Anterior cingulate cortex (tissue), 58 donors: ENCODE results near the gene CLCA1.
"Not testable (repeated sequence)": the region's sequence is repeated elsewhere in the genome, so short reads cannot be mapped to it uniquely, and the experiment has no call there.

Experiments
- DNase-seq, 58 donors: peaks; one replicate each; lab custom pipeline; 2025; lab: John Stamatoyannopoulos, UW

Gene CLCA1

GRCh38 chr1:86461482-86461881 lies 7.2 kb upstream of the CLCA1 start:
- DNase-seq, result no peak

DNA sequence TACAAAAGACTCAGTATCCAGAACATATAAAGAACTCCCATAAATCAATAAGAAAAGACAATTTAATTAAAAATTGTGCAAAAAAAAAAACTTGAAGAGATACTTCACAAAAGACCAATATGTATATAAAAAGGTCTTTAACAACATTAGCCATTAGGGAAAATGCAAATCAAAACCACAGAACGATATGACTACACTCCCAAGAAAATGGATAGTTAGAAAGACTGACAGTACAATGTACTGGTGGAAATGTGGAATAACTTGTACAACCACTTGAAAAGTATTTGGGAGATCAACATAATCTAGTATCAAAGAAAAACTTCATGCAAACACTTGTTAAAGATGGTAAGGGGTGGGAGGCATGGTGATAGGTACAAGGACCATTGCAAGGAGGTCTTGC lies 3.9 kb upstream of the CLCA1 start:
- no peak for DNase-seq

- DNase-seq, result peak in 1 of 58 donors; percentile 5
These were observed 2.5 kb upstream of the CLCA1 start for GRCh38 chr1:86466109-86466844.

- no peak for DNase-seq
These were observed 1.7 kb upstream of the CLCA1 start for GRCh38 chr1:86466986-86467385.

DNA sequence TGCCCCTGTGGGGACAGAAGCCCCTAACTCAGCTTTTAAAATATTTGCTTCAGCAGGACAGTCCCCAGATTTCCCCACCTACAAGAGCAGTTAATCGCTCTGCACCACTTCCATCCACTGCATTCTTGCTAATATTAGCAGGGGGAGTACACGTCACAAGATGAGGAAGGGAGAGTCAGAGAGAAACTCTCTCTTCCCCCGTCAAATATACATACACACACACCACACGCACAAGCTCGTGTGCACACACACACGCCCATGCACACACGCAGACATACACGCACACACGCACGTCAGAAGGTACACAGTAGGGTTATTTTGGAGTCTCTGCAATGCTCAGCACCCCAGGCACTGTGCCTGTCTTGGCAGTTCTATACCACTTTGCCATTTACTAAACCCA lies 2.1 kb downstream of the CLCA1 start:
- peak in 1 of 58 donors; percentile 9 for DNase-seq

DNA sequence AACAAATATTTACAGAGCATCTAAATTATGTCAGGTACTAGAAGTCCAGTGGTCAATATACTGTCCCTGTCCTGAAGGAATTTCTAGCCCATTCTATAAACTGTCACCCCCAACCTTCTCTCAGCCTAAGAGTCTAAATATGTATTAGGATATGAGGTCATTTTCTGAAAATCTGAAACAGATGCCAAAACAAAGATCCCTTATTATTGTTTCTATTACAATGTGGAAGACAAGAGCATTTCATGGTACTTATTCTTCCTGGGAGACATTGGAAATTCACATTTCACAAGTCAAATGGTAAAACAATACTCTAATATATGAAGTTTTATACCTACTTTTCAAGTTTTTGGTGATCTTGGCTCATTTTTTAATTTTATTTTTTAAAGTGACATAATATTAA lies 2.6 kb downstream of the CLCA1 start:
- no peak for DNase-seq

- DNase-seq, result no peak
These were observed 3.4 kb downstream of the CLCA1 start for GRCh38 chr1:86472152-86472551.

DNA sequence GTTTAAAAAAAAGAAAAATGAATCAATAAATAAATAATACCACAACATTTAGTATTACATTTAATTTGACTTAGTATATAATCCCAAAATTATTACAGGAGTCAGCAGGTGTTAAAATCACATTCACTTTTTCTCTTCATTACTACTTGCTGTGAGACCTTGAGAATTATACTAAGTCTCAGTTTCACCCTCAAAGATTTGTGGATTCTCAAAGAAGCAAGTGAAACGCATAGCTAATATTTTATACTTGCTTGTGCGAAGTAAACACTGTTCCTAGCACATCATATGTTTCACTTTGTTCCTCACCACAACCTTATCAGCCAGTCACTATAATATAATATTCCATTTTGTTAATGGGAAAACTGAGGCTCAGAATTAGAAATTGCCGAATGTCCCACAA lies 4.0 kb downstream of the CLCA1 start:
- DNase-seq, result no peak

DNA sequence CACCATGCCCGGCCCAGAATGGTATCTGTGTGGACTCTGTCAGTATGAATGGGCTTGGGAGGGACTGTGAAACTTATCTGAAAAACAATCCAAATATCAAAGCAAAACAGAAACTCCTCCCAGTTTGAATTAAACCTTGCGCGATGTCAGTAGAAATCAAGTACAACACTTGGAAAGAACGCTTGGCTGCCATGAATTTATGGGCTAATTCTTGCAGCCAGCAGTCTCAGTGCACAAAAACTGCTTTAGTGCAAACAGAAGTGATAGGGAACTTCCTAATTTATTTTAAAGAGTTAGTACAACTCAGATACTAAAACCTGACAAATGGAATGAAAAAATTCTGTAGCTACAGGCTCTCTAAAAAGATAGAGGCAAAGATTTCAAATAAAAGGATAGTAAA lies 8.5 kb downstream of the CLCA1 start:
- no peak for DNase-seq

DNA sequence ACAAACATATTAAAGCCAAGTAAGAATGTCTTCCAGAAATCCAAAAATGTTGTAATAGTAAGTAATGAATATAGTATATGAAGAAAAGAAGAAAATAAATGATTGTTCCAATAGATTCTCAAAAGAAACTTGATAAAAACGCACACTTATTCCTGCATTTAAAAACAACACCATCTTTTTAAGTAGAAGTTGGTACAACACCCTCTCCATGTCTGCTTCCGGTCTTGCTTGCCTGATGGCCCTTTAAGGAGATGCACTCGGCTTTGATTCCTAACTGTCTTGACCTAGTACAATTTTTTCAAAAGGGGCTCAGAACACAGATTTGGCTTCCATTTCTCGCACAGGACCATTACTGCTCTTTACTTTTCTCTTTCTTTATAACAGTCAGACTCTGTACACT lies 9.0 kb downstream of the CLCA1 start:
- no peak for DNase-seq

GRCh38 chr1:86478416-86479156 lies 9.9 kb downstream of the CLCA1 start:
- DNase-seq, result no peak

GRCh38 chr1:86481966-86482365 lies 13.2 kb downstream of the CLCA1 start:
- DNase-seq, result no peak

GRCh38 chr1:86487131-86487810 lies 18.5 kb downstream of the CLCA1 start:
- DNase-seq, result no peak

GRCh38 chr1:86487811-86488141 lies 19.0 kb downstream of the CLCA1 start:
- DNase-seq, result no peak

- no peak for DNase-seq
These were observed 20.6 kb downstream of the CLCA1 start for GRCh38 chr1:86489242-86489878.

DNA sequence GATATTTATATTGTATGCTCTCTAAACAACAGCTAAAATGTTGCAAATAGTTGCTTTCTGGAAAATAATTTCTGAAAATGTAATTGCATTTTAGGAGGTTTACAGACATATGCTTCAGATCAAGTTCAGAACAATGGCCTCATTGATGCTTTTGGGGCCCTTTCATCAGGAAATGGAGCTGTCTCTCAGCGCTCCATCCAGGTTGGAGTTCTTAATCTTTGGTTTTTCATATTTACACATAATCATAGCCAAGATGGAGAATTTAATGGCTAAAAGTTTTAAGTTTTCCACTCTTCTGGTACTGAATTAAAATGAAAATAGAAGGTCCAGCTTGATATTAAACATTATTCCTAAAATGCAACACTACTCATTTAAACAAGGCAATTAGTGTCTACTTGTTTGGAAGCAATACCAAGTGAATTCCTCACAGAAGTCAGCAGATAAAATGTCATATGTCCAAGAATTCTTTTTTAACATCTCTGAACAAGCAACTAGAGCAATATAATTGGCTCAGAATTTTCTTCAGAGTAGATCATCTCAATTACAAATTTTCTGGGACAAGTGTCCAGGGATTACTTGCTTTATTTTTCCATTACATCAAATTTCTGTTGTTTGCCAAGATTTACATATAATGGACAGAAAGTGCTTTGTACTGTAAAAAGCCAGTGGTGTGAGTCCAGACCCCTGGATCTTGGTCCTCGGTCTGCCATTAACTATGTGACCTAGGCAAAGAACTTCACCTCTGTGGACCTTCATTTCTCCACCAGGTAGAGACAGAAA lies 22.6 kb downstream of the CLCA1 start:
- DNase-seq, result no peak

GRCh38 chr1:86498281-86498680 lies 29.6 kb downstream of the CLCA1 start:
- DNase-seq, result no peak

GRCh38 chr1:86499987-86500593 lies 31.4 kb downstream of the CLCA1 start:
- DNase-seq, result no peak

GRCh38 chr1:86500714-86501113 lies 32.0 kb downstream of the CLCA1 start:
- no peak for DNase-seq

DNA sequence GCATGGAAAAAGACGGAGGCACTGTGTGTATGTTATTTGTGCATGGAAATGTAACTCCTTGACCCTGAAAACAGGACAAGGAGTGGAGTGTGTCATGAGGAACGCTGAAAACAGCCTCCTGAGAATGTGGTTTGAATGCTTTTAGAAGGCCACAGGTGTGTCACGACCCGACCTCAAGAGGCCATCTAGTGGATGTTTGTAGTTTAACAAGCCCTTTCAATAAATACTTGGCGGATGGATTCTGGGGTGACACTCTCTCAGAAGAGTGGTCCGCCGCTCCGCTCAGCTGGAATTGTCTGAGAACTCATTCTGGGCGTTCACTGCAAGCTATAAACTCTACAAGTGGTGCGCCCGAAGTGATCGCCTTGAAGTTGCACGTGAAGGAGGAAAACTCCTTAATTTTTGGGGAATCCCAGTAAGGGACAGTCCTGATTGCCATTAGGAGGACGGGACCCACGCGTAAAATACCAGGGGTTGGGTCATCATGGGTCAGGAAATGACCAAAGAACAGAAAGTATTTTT lies 33.5 kb downstream of the CLCA1 start:
- DNase-seq, result not testable (repeated sequence)
